HL-60 (cell line): ENCODE results near the gene GGA2.
A peak's percentile ranks its signal among the peaks of the same experiment; 100 is the strongest.

Experiments used
- CTCF ChIP-seq: IDR thresholded peaks from one replicate; pipeline ENCODE4 v1.5.1; 2011; ENCODE audit warnings: low read length, control low read depth, inconsistent platforms; ENCODE audit not compliant: insufficient read depth
- GABPA ChIP-seq: IDR thresholded peaks from 2 replicates; pipeline ENCODE4 v1.6.1; 2012; ENCODE audit warnings: low read depth
- POLR2AphosphoS5 ChIP-seq: IDR thresholded peaks from 2 replicates; pipeline ENCODE4 v1.6.1; 2012; ENCODE audit warnings: low read depth

- TF ChIP-seq CTCF (peak; percentile 70), POLR2AphosphoS5 (no peak), GABPA (no peak)
Observed at GRCh38 chr16:23434380-23434779, 75.9 kb downstream of the GGA2 start.
